OCI-LY1 (cell line): ENCODE data around the gene SPG11.

Experiments used
- EZH2 ChIP-seq: fragments of 200-600 bp; sonication (generic), shearing (Covaris generic); IDR thresholded peaks from 2 replicates; pipeline ENCODE4 v1.8.0; 2017; ENCODE audit warnings: borderline replicate concordance, mixed run types, mild to moderate bottlenecking, antibody characterized with exemption, low read length, moderate library complexity, mixed read lengths
- TF ChIP-seq, protein P1 (sequence below): fragments of 200-600 bp; sonication (generic), shearing (Covaris generic); IDR thresholded peaks from 2 replicates; pipeline ENCODE4 v1.5.1; 2017; ENCODE audit warnings: mild to moderate bottlenecking, antibody characterized with exemption, low read length, moderate library complexity, mixed read lengths

- TF ChIP-seq, protein P1, sequence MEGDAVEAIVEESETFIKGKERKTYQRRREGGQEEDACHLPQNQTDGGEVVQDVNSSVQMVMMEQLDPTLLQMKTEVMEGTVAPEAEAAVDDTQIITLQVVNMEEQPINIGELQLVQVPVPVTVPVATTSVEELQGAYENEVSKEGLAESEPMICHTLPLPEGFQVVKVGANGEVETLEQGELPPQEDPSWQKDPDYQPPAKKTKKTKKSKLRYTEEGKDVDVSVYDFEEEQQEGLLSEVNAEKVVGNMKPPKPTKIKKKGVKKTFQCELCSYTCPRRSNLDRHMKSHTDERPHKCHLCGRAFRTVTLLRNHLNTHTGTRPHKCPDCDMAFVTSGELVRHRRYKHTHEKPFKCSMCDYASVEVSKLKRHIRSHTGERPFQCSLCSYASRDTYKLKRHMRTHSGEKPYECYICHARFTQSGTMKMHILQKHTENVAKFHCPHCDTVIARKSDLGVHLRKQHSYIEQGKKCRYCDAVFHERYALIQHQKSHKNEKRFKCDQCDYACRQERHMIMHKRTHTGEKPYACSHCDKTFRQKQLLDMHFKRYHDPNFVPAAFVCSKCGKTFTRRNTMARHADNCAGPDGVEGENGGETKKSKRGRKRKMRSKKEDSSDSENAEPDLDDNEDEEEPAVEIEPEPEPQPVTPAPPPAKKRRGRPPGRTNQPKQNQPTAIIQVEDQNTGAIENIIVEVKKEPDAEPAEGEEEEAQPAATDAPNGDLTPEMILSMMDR: no peak
- TF ChIP-seq EZH2: no peak
Measured at GRCh38 chr15:44706401-44706800, 42.9 kb upstream of the SPG11 start.
